Fibroblast of skin of back (primary cell): ENCODE measurements around the gene CNOT10.
A peak's percentile ranks its signal among the peaks of the same experiment; 100 is the strongest.
"Not testable (repeated sequence)": the region's sequence is repeated elsewhere in the genome, so short reads cannot be mapped to it uniquely, and the experiment has no call there.

Experiments
- DNase-seq: peaks from one replicate; pipeline ENCODE4 v3.0.0-alpha.2; 2013

Gene CNOT10

GRCh38 chr3:32696523-32696922 lies 11.5 kb downstream of the CNOT10 start:
- DNase-seq = no peak

- DNase-seq = no peak
Observed at GRCh38 chr3:32698506-32698905, 13.5 kb downstream of the CNOT10 start.

DNA sequence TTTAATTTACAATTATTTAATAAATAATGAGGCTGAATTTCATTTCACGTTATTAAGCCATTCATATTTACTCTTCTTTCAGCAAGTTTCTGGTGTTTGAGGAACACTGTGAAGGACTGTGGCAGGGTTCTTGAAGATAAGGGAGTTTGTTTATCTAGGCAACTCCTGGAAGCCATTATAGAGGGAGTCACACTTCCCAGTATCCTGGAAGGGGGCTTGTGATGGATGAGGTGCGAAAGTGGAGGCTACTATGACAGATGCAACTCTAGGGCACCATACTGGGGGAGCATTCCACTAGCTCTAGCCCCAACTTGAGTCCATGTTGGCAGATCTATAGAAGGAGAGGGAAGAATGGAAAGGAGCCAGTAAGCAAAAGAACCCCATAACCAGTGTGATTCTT lies 14.4 kb downstream of the CNOT10 start:
- no peak for DNase-seq

- no peak for DNase-seq
Observed at GRCh38 chr3:32700244-32700643, 15.3 kb downstream of the CNOT10 start.

GRCh38 chr3:32703491-32703972 lies 18.5 kb downstream of the CNOT10 start:
- peak; percentile 59 for DNase-seq

DNA sequence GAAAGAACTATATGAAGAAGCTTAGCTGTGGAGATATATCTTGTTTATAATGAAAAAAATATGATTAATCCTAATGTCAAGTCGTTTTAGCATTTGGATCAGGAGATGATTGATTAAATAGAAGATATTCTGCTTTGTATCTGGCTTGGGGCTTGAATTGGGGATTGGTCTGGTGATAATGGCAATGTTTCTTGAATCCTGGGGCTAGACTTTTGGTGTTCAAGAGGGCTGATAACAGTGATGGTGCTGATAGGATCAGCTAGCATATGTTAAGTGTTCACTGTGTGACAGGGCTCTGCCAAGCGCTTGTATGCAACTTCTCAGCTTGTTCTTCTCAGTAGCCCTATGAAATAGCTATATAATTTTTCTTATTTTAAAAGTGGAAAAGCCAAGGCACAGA lies 20.2 kb downstream of the CNOT10 start:
- no peak for DNase-seq

GRCh38 chr3:32706348-32707025 lies 21.5 kb downstream of the CNOT10 start:
- DNase-seq = no peak

- no peak for DNase-seq
Observed at GRCh38 chr3:32707026-32707370, 22.0 kb downstream of the CNOT10 start.

DNA sequence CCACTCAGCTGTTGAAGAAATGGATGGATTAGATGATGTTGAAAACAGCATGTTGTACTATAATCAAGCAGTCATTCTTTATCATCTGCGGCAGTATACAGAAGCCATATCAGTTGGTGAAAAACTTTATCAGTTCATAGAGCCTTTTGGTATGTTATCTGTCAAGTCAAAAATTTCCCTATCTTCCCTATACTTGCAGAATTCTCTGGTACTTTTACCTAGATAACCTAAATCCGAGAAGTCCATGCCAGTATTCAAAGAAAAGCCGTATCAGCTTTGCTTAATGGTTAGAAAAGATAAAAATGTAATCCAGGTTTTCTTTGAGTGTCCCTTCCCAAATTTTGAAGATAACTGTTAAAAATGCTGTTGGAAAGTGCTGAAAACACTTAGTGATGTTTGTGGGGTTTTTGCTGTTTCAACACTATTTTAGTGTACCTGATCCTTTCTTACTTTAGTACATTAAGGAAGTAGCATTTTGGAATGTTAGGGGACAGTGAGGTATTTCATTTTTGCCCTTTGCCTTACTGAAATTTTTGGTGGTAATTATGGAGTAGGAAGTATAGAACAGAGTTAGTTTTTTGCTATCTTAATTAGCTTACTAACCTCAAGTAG lies 23.8 kb downstream of the CNOT10 start:
- no peak for DNase-seq

DNA sequence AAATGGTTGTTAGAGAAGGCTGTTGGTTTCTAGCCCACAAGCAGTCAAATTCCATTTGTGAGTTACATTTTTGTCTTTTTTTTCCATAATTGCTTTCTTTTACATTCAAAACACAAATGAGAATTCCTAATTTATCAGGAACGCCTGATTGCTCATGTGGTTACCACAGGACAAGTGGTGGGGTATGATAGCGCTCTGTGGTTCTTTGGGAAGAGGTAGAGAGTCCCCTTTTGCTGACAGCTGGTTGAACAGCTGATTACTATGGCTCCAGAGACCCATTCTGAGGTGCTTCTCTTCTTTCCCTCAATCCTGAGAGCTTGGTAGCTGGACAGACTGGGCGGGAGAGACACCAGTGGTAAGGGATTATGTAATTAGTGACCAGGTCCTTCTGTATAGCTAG lies 24.4 kb downstream of the CNOT10 start:
- no peak for DNase-seq

DNA sequence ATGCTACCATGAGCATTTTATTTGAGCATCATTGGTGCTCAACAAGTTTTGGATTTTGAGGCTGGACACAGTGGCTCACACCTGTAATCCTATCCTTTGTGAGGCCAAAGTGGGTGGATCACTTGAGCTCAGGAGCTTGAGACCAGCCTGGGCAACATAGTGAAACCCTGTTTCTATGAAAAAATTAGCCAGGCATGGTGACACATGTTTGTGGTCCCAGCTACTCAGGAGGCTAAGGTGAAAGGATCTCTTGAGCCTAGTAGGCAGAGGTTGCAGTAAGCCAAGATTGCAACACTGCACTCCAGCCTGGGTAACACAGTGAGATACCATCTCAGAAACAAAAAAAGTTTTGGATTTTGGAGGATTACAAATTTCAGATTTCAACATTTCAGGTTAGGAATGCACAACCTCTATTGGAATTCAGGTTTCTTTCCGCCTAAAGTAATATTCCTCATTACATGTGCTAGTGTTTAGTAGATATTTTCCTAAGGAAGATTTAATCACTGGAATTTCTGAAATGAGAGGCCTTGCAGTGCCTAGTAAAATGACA lies 27.6 kb downstream of the CNOT10 start:
- no peak for DNase-seq

GRCh38 chr3:32713181-32713580 lies 28.2 kb downstream of the CNOT10 start:
- no peak for DNase-seq

DNA sequence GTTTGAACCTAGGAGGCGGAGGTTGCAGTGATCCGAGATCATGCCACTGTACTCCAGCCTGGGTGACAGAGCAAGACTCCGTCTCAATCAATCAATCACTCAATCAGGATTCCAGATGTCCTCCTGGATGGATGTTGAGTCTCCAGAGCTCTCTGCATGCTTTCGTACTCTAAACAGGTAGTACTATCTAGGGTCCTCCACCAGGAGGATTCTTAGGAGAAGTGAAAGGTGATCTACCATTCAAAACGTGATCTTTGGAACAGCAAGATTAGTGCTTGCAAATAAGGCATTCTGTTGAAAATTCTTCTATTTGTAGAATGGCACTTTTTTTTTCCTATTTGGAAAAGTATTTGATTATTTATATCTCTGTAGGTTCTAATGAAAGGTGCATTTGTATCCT lies 34.3 kb downstream of the CNOT10 start:
- no peak for DNase-seq

- no peak for DNase-seq
Observed at GRCh38 chr3:32719931-32720330, 34.9 kb downstream of the CNOT10 start.

DNA sequence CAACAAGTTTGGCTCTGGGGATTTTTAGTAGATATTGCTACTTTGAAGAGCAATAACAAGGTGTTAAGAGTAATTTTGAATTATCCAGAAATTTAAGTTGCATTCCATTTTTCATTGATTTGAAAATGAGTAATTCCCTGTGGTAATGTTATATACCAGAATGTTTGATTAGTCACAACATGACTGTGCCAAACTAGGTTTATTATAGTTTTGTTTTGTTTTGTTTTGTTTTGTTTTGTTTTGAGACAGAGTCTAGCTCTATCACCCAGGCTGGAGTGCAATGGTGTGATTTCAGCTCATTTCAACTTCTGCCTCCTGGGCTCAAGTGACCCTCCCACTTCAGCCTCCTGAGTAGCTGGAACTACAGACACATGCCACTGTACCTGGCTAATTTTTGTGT lies 40.7 kb downstream of the CNOT10 start:
- DNase-seq = peak; percentile 6

- DNase-seq = peak; percentile 37
Observed at GRCh38 chr3:32733631-32734229, 48.7 kb downstream of the CNOT10 start.

- no peak for DNase-seq
Observed at GRCh38 chr3:32734756-32735155, 49.8 kb downstream of the CNOT10 start.

DNA sequence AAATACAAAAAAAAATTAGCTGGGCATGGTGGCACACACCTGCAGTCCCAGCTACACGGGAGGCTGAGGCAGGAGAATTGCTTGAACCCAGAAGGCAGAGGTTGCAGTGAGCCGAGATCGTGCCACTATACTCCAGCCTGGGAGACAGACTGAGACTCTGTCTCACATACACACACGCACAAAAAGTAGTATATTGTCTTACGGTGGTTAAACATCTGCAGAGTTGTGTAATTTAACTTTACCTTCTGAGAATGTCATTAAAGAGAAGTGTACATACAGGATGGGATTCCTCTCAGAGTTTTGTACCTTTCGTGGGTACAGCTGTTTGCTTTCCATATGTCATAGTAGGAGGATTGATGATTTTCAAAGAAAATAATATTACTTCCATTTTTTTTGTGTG lies 58.5 kb downstream of the CNOT10 start:
- DNase-seq = not testable (repeated sequence)

DNA sequence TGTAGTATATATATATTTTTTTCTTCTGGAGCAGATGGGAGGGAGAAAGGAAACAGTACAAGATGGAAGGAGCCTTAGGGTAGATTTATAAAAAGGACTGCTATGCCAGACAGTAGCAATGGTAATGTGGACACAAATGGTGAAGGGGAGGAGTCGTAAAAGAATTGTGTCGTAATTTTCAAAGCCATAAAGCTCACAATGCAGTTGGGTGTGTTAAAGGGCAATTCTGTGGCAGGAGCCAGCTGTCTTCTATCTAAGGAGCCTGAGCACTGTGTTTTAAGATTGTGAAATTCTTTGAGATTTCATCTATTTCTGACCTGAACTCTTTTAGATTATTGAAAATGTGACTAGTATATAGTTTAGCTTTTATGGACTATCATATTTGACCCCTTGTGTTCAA lies 58.9 kb downstream of the CNOT10 start:
- no peak for DNase-seq

DNA sequence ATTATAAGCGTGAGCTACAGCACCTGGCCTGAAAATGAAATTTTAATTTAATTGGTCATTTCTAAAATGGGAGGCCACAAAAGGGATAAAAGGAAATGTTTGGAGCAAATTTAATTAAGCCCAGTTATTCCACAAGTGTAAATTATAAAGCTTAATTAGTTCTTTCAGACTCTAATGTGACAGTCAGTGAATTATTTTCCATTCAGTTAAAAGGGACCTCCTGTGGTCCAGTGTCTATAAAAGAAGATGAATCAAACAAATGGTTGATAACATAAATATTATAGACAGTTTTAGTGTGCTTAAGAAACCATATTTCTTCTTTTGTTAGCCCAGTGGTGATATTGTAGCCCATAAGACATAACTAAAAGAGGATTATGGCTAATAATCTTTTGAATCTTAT lies 66.4 kb downstream of the CNOT10 start:
- DNase-seq = no peak

DNA sequence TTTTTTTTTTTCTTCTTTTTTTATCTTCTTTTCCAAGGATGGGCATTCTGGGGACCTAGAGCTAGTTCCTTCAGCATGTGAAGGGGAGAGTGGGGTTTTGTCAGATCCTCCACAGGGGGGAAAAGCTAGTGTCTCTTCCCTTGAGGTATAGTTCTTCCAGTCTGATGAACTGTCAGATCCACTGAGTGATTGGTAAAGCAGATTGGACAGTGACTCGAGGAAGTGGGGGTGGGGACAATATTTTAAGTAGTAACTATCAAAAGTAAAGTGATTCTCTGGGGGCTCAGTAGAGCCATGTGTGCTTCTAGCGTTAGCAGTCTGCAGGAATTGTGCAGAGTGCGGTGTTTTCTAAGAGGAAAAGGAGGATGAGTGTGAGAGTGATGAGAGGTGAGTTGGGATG lies 70.8 kb downstream of the CNOT10 start:
- DNase-seq = no peak

DNA sequence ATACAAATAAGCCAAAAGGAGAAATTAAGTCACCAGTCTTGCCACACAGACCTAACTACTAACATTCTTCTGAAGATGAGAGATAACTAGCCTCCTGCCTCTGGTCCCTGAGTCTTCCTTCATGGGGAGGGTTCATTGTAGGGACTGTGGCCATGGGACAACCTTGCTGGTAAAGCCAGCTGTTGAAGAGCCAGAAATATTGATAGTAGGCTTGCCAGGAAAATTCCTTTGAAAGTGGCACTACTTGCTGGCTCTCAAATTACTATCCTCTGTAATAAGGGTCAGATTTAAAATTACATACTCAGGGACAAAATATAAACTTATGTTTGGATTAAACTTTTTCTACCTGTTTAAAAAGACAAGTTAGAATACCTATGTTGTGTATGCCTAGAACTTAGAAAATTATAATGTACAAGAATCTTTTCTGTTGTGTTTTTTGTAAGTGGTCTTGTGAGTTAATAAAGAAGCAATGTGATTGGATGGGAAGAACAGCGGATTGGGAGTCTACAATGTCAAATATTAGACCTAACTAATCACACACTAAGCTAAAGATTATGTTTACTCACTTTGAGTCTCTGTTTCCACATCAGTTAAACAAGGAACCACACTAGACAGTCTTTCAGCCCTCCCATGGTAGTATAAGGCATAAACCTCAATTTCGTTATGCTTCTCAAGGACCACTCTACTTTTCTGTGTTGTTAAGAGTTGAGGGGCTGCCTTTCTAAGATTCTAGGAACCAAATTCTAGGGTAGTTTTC lies 72.8 kb downstream of the CNOT10 start:
- no peak for DNase-seq

DNA sequence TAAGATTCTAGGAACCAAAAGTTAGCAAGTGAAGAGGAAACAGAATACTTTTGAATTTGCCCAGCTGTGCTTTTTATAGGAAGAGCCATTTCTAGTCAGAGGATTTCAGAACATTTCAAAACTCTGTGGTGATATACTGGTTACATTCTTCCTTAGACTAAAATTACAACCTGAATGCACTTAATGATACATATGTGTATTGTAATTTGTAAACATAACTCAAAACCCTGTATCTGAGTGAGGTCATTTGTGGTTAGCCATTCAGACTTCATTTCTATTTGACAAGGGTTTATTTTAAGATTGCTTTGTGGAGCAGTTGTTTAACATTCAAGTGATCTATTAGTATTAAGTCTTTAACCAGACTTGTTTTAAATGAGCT lies 73.4 kb downstream of the CNOT10 start:
- DNase-seq = peak; percentile 6
